Measurements from ENCODE around the gene CAMK4.

Gene CAMK4

GRCh38 chr5:111454776-111455175, 230.6 kb downstream of the CAMK4 start:
- no peak for DNase-seq (ENCODE audit: low read depth)
- no peak overlapping the region for H3K4me3 ChIP-seq (ENCODE audit: low read depth, low read length)

- no peak overlapping the region for H3K4me3 ChIP-seq (ENCODE audit: low read depth, low read length)
- DNase-seq (ENCODE audit: low read depth): no peak
Measured at GRCh38 chr5:111461255-111461671, 237.1 kb downstream of the CAMK4 start.

- no peak for DNase-seq (ENCODE audit: low read depth)
- no peak overlapping the region for H3K4me3 ChIP-seq (ENCODE audit: low read depth, low read length)
Measured at GRCh38 chr5:111461934-111462333, 237.8 kb downstream of the CAMK4 start.

GRCh38 chr5:111463311-111463710, 239.1 kb downstream of the CAMK4 start:
- DNase-seq (ENCODE audit: low read depth): no peak
- H3K4me3 ChIP-seq (ENCODE audit: low read depth, low read length): no peak overlapping the region

DNA sequence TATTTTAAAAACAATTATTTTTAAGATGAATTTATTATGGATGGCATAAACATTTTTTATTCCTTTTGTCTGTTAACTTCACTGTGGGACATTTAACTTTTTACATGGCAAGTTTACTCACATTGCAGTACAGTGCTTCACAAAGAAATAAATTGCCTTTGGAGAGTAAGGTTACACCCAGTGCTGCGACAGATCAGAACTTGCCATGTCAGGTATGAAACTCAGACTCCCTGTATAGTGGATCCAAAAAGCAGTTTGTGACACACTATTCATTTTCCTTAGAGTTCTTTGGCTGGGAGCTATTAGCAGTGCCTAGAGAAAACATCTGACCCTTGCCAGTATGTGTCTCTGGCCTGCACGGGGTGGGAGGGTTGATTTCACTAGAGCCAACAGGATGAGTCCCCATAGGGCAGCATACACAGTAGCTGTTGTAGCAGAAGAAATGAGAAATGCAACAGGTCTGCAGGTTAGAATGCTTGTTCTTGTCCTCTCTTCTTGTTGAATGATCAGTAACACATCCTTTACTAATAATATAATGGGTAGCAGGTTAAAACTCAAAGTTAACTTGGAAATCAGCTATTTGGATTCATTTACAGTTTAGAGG, 245.2 kb downstream of the CAMK4 start:
- H3K4me3 ChIP-seq (ENCODE audit: low read depth, low read length): no peak overlapping the region
- DNase-seq (ENCODE audit: low read depth): no peak

DNA sequence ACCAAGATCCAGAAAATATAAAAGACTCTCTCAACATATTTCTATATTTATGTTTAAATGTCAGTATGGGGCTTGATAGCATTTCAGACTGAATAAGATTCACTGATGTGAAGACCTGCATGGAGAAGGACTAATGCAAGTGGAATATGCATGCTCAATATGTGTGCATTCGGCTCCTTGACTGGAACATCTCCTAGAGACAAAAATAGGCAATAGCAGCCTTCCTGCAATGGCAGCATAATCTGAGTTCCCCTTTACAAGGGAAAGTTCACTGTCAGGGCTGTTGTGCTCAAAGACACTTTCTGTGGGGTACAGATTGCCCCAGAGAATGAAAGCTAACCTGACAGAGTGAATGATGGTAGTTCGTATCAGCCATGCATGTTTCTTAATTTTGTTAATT, 245.7 kb downstream of the CAMK4 start:
- DNase-seq (ENCODE audit: low read depth): no peak
- H3K4me3 ChIP-seq (ENCODE audit: low read depth, low read length): no peak overlapping the region

DNA sequence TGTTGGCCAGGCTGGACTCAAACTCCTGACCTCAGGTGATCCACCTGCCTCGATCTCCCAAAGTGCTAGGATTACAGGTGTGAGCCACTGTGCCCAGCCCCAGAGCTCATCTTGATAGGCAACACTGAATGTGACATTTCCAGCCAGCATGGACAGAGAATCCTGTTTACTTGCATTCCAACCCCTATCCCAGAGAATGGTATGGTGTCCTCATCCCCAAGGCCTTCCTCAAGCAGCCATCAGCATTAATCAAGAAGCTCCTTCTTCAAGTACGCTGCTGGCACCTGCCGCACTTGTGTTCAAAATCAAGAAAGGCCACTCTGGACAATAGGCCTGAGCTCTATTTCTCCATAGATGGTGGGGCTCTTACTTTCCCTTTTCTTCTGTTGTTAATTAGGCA, 247.9 kb downstream of the CAMK4 start:
- no peak overlapping the region for H3K4me3 ChIP-seq (ENCODE audit: low read depth, low read length)
- DNase-seq (ENCODE audit: low read depth): no peak

DNA sequence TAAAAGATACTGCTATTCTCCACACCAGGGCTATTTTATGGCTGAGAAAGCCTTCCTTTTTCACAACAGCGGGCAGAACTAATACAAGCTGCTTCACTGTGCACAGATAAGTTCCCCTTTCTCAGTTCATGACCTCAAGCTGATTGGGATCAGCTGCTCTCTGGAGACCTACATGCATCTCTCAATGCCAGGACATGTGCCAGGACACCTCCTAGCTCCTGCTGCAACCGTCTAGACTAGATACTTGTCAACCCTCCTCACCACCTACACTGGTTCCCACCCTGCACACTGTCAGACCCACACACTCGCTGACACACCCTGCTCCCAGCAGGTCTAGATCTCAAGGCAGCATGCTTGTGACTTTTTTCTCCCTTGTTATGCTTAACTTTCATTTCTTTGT, 248.4 kb downstream of the CAMK4 start:
- no peak for DNase-seq (ENCODE audit: low read depth)
- no peak overlapping the region for H3K4me3 ChIP-seq (ENCODE audit: low read depth, low read length)

GRCh38 chr5:111478266-111478665, 254.1 kb downstream of the CAMK4 start:
- no peak overlapping the region for H3K4me3 ChIP-seq (ENCODE audit: low read depth, low read length)
- DNase-seq (ENCODE audit: low read depth): no peak

DNA sequence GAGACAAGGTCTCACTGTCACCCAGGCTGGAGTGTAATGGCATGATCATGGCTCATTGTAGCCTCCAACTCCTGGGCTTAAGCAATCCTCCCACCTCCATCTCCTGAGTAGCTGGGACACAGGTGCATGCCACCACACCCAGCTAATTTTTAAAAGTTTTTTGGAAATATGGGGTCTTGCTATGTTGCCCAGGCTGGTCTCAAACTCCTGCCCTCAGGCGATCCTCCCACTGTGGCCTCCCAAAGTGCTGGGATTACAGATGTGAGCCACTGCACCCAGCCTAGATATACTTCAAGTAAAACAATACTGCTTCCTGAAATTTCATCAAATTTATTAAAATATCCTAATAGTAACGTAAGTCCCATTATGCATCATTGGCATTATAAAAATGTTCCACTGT, 254.7 kb downstream of the CAMK4 start:
- DNase-seq (ENCODE audit: low read depth): no peak
- no peak overlapping the region for H3K4me3 ChIP-seq (ENCODE audit: low read depth, low read length)

GRCh38 chr5:111480346-111480745, 256.2 kb downstream of the CAMK4 start:
- H3K4me3 ChIP-seq (ENCODE audit: low read depth, low read length): no peak overlapping the region
- DNase-seq (ENCODE audit: low read depth): no peak

GRCh38 chr5:111486055-111486454, 261.9 kb downstream of the CAMK4 start:
- no peak overlapping the region for H3K4me3 ChIP-seq (ENCODE audit: low read depth, low read length)
- no peak for DNase-seq (ENCODE audit: low read depth)

DNA sequence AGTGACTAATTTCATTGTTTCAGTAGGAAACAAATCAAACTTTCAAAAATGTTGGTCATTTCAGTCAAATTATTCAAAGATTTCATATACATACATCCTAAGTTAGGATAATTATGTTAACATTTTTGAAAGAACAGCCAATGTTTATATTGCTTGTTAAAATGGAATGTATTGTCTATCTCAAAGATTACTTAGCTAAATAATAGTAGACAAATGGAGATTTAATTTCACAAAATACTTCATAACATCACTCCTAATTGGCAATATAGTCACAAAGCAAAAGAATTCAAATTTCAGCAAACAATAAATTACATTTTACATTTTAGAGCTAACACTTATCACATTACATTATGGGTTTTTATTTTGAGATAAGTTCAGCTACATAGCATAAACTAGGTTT, 262.7 kb downstream of the CAMK4 start:
- no peak overlapping the region for H3K4me3 ChIP-seq (ENCODE audit: low read depth, low read length)
- no peak for DNase-seq (ENCODE audit: low read depth)

DNA sequence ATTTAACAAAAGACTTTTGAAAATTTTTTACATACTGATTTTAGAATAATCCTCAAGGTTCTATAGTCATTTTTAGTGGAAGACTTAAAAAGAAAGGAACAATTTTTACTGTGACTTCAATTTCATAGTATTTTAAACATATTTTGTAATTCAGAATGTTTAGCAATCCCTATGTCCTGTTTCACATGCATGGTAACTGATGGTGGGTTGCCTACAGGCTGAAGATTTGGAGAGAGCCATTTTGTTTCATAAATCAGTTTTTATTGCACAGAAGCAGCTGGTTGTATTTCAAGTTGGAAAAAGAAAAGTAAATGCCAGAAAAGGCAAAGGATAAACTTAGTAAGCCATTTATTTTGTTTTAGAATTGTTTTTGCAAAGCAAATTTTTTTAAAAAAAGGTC, 264.2 kb downstream of the CAMK4 start:
- no peak overlapping the region for H3K4me3 ChIP-seq (ENCODE audit: low read depth, low read length)
- DNase-seq (ENCODE audit: low read depth): no peak

DNA sequence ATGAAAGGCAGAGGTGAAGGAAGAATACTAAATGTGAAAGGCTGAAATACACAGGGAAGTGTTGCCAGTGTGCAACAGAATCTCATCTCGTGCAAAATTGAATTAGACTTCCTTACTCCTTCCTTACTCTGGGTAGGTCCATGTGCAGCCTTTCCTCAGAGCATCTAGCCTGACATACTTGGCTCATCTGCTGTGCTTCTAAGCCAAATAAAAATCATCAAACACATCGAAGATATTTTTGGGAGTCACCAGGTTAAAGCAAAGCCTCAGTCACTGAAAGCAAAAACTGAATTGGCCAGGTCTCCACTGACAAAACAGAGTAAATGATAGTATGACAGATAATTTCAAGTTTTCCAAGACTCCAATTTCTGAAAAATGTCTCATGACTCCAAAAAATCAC, 268.8 kb downstream of the CAMK4 start:
- H3K4me3 ChIP-seq (ENCODE audit: low read depth, low read length): no peak overlapping the region
- no peak for DNase-seq (ENCODE audit: low read depth)

DNA sequence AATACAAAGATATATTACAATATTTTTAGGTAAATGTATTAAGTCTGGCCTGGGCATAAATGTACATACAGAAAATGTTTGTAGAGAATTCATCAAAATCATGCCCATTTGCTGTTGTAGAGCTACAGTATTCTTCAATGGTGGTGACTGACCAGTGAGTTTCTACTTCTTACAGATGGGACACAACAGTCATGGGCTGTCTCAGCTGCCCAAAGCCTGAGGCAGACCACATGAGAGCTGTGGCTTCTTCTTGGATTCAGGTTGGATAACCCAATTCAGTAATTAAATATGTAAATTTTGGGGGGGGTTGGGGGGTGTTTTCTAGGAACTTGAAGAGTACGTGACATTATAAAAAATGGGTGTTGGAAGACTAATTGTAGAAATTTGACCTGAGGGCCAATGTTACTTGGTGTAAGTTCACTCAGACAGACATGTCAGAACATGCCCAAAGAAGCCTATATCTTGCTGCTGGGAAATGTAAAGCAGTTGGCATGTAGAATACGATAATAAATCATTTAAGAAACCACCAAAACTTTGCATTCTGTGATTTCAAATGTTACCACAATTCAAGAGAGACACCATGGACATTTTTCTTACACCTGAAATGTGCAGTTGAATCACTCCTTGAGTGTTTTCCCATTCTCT, 270.3 kb downstream of the CAMK4 start:
- peak; percentile 32 for DNase-seq (ENCODE audit: low read depth)
- H3K4me3 ChIP-seq (ENCODE audit: low read depth, low read length): no peak overlapping the region

GRCh38 chr5:111495159-111495558, 271.0 kb downstream of the CAMK4 start:
- H3K4me3 ChIP-seq (ENCODE audit: low read depth, low read length): no peak overlapping the region

GRCh38 chr5:111498346-111498745, 274.2 kb downstream of the CAMK4 start:
- no peak for DNase-seq (ENCODE audit: low read depth)

More at GRCh38 chr5:111495159-111495558, 271.0 kb downstream of the CAMK4 start:
- DNase-seq (ENCODE audit: low read depth): no peak

GRCh38 chr5:111502956-111503355, 278.8 kb downstream of the CAMK4 start:
- DNase-seq (ENCODE audit: low read depth): no peak

More at GRCh38 chr5:111498346-111498745, 274.2 kb downstream of the CAMK4 start:
- H3K4me3 ChIP-seq (ENCODE audit: low read depth, low read length): no peak overlapping the region

DNA sequence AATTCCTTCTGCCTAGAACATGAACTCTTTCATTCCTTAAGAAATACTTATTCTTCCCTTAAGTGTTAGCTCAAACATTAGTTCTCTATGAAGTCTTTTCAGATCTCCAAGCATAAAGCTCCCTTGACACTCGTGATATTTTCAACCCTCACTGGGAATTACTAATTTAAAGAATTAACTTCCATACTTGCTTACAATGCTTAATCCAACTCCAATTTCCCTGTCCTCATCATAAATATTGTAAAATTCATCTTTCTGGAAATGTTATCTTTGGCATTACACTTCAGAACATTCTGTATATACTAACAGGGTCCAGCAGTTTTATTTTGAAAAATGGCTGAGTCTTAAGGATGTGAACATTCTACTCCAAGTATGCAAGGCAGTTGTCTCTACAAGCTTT, 280.9 kb downstream of the CAMK4 start:
- H3K4me3 ChIP-seq (ENCODE audit: low read depth, low read length): no peak overlapping the region
- no peak for DNase-seq (ENCODE audit: low read depth)

More at GRCh38 chr5:111502956-111503355, 278.8 kb downstream of the CAMK4 start:
- H3K4me3 ChIP-seq (ENCODE audit: low read depth, low read length): no peak overlapping the region

GRCh38 chr5:111507276-111507675, 283.1 kb downstream of the CAMK4 start:
- DNase-seq (ENCODE audit: low read depth): no peak
- H3K4me3 ChIP-seq (ENCODE audit: low read depth, low read length): no peak overlapping the region
